COLO668 (cell line): ENCODE results near the gene POMP.
"Not testable (repeated sequence)": the region's sequence is repeated elsewhere in the genome, so short reads cannot be mapped to it uniquely, and the experiment has no call there.

Source experiments
- DNase-seq: peaks from one replicate; lab custom pipeline; 2025; ENCODE audit not compliant: unreplicated experiment; lab: John Stamatoyannopoulos, UW

The POMP gene

GRCh38 chr13:28637714-28638355 is 21.1 kb upstream of the POMP start:
- DNase-seq, result no peak

- no peak for DNase-seq
Observed at GRCh38 chr13:28638756-28639155, 20.2 kb upstream of the POMP start.

DNA sequence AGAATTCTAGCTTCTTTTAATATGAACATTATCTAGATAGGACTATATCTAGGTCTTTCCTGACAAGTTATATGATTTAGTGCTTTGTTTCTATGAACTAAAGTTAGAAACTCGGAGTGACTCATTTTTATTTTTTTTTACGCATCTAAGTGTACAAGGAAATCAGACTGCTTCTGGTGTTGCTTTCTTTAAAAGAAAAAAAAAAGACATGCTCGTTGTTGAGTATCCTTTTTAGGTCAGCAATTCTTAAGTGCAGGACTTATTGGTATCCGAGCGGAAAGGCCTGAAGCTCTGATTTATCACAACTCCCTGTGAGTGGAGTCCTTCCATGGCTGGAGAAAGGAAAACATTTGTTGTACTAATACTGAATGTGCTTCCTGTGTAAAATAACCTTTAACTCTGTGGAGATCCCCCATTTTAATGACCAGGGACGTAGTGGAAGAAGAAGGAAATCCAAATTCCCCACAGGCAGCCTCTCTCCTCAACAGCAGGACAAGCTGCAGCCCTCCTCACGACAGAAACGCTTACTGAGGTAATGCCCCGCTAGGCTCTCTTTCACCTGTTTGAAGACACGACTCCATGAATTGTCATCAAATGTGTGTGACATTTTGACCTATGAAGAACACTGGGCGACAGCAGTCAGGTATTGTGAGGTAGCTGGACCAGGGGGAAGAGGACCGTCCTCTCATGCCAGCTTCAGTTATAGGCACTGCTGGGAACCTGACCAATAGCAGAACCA is 17.9 kb upstream of the POMP start:
- DNase-seq, result no peak

- no peak for DNase-seq
Observed at GRCh38 chr13:28641600-28641926, 17.4 kb upstream of the POMP start.

- no peak for DNase-seq
Observed at GRCh38 chr13:28650284-28650683, 8.6 kb upstream of the POMP start.

DNA sequence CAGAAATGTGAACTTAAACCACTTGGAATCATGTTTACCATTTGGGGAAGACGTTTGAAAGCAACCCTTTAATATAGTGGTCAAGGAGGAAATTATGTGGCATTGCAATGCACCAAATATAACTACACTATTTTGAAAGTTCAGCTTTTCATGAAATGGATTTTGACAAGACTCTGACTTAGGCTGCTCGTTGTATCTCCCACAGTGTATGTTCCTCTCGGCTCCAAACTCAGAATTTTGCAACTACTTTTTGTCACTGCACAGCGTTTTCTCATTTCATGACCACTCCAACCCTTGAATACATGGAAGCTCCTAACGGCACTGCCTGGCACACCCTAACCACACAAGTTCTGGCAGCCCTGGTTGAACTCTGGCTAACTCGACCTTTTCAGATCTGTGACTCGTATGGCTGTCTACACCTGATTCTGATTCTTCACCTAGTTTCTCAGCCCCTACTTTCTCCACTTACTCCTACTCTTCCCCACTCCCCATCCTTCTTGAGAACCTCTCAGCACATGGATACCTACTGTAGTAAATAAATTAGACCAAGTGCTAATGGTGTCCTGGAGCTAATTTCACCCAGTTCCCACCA is 7.0 kb upstream of the POMP start:
- DNase-seq, result no peak

DNA sequence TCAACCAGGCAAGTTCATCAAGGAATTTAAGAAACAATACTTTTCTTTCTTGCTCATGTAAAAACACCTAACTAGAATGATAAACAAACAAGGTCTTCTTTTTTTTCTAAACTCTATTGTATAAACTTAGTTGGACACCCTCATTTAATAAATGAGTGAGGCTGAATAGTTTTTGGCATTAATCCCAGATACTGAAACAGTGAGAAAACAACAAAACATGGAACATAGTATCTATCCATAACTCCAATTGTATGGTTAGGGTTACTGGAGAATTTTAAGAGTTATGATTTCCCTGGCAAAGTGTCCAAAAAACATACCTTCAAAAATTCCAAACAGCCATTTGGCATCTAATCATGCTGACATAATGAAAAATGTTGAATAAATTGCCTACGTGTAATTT is 5.8 kb upstream of the POMP start:
- no peak for DNase-seq

- no peak for DNase-seq
Observed at GRCh38 chr13:28654276-28654675, 4.7 kb upstream of the POMP start.

DNA sequence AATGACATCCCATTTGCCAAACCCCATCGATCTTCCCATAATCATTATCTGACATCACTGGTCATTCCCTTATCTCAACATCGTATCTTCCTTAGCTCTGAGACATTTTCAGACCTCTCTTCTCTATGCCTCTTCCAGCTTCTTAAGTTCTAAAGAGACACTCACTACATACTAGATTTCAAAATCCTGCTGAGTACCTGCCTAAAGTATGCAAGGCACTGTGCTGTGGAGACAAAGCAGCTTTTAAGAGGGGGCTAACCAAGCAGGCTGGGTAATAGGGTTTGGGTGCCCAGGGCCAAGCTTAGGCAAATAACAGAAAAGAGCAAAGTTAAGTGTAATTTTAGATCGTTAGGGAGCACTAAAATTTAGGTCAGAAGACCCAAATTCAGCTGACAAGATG is 3.4 kb upstream of the POMP start:
- no peak for DNase-seq

- no peak for DNase-seq
Observed at GRCh38 chr13:28657784-28658538, 969 bp upstream of the POMP start.

GRCh38 chr13:28658539-28658795 is 463 bp upstream of the POMP start:
- peak; percentile 34 for DNase-seq

- DNase-seq, result no peak
Observed at GRCh38 chr13:28659621-28659970, 666 bp downstream of the POMP start.

DNA sequence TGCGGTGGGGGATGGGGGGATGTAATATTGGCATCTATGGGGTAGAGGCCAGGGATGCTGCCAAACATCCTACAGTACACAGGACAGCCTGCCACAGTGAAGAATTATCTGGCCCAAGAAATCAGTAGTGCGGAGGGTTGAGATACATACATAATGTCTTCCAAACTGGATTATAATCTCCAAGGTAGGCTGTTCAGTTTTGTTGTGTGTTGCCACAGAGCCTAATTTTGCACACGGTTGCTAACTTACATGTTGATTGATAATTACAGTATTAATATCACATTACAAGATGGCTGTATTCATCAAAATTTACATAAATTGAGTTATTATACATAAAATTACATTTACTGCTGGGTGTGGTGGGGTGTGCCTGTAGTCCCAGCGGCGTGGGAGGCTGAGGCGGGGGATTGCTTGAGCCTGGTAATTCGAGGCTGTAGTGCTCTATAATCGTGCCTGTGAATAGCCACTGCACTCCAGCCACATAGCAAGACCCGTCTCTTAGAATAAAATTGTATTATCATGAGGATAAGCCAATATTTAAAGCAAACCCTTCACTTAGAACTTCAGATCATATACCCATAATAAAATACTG is 8.1 kb downstream of the POMP start:
- no peak for DNase-seq

DNA sequence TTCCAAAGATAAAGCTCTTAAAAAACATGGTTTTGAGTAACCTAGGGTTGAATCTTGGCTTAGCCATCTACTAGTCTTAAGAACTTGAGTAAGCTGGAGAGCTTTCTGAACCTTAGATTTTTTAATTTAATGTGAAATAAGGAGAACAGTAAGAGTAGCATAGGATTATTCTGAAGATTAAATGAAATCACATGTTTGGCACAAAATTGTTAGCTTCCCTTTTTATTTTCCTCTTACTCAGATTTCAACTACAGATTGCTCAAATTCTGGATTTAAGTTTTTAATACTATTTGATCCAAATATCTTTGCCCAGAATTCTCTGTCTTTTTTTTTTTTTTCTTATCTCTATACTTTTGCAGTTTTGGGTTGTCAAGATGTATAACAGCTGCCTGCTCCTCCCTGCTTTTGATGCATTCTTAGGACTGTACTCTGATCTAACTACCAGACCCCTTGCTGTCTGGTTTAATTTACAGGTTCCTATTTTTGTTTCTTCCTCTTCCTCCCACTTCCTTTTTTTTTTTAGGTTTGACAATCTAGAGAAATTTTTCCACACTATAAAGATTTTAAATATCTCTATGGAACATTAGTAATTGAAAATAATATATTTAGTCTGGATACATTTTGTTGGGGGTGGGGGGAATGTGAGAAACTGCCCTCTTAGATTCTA is 12.3 kb downstream of the POMP start:
- DNase-seq, result no peak

DNA sequence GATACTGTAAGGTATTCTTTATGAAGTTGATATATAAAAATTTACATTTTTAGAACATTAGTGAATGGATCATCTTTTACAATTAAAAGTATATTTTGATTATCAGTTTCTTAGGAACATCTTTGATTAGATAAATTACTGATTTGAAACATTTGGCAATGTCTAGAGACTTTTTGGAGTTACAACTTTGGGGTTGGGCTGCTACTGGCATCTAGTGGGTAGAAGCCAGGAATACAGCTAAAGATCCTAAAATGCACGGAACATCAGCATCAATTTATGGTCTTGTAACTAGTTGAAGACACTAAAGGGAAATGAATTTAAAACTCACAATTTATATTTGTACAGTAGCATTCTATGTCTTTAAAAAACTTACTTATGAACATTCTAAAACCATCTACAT is 19.9 kb downstream of the POMP start:
- no peak for DNase-seq

- no peak for DNase-seq
Observed at GRCh38 chr13:28679628-28680027, 20.7 kb downstream of the POMP start.

GRCh38 chr13:28680541-28680940 is 21.6 kb downstream of the POMP start:
- DNase-seq, result no peak

DNA sequence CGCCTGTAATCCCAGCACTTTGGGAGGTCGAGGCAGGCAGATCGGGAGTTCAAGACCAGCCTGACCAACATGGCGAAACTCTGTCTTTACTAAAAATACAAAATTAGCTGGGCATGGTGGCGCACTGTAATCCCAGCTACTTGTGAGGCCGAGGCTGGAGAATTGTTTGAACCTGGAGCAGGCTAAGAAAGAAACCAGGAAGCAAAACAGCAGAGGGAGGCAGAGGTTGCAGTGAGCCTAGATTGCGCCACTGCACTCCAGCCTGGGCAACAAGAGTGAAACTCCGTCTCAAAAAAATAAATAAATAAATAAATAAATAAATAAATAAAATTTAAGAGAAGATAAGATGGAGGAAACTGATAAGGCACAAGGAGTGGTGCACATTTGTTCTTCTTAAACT is 24.2 kb downstream of the POMP start:
- not testable (repeated sequence) for DNase-seq

DNA sequence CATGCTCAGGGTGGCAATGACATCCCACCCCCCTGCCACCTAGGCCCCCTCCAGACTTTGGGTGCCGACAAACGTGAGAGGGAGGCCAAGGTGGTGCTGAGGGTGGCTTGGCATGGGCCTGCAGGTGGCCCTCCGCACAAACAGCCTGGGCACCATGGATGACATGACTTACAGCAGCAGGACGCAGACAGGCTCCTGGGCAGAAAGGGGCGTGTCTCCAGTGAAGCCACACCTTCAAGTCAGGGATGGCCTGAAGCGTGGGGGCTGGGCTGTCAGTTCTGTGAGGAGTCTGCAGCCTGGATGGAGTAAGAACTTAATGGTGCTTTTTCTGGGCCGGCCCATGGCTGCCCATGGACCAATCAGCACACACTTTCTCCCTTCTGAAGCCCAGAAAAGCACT is 25.3 kb downstream of the POMP start:
- no peak for DNase-seq

DNA sequence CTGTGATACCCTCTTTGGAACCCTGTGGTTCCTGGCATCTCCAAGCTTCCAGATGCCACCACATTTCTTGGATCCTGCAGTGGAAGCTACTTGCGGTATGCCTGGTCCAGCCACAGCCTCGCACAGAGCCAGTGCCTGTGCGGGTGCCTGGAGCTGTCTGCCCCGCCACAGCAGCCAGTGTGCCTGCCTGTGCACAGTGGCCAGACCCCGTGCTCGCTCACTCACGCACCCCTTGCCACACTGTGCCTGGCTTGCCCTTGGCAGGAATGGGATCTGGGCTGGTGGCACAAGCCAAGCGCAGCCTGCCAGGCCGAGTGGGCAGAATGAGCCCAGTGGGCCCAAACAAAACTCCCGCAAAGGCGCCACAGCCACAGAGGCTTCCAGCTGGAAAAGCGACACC is 26.2 kb downstream of the POMP start:
- no peak for DNase-seq

DNA sequence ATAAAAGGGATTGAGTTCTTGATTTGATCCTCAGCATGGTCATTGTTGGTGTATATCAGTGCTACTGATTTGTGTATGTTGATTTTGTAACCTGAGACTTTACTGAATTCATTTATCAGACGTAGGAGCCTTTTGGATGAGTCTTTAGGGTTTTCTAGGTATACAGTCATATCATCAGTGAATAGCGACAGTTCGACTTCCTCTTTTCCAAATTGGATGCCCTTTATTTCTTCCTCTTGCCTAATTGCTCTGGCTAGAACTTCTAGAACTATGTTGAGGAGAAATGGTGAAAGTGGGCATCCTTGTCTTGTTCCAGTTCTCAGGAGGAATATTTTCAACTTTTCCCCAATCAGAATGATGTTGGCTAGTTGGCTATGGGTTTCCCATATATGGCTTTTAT is 27.0 kb downstream of the POMP start:
- DNase-seq, result no peak
